AG04450 (cell line): ENCODE data around the gene HTR5A. TPM values are rescaled to one million over a fixed set of nuclear protein-coding genes. Genes with fewer than 3 reads are reported as not detected.

Experiments used
- CTCF ChIA-PET: fragments of 300-600, 350-600 bp; formaldehyde crosslinking; extraction: SDS; loops from one replicate; lab custom pipeline; 2022; ENCODE audit warnings: antibody characterized with exemption, inconsistent platforms; lab: Charles Lee
- POLR2A ChIA-PET: fragments of 350-600 bp; formaldehyde crosslinking; extraction: SDS; loops from one replicate; lab custom pipeline; 2021; ENCODE audit warnings: antibody characterized with exemption, inconsistent platforms; lab: Yijun Ruan, JAX
- DNase-seq: peaks from one replicate; pipeline ENCODE4 v3.0.0-alpha.2; 2011; ENCODE audit warnings: low read depth, low spot score
- H3K27ac ChIP-seq: one replicate; pipeline ENCODE4 v1.5.1; 2012; ENCODE audit warnings: low read depth, low read length, control low read depth
- H3K27me3 ChIP-seq: one replicate; pipeline ENCODE4 v1.6.0; 2012; ENCODE audit warnings: low read length; ENCODE audit not compliant: control insufficient read depth, insufficient read depth
- H3K4me3 ChIP-seq: 2 replicates; pipeline ENCODE4 v1.5.1; 2011; ENCODE audit warnings: mild to moderate bottlenecking, low read depth, low read length, control low read depth
- H3K9me3 ChIP-seq: 2 replicates; pipeline ENCODE4 v1.5.1; 2012; ENCODE audit warnings: low read length; ENCODE audit not compliant: control insufficient read depth, insufficient read depth
- CTCF ChIP-seq: IDR thresholded peaks from 2 replicates; pipeline ENCODE4 v1.5.1; 2011; ENCODE audit warnings: low read depth, low read length, control low read depth, inconsistent platforms
- polyA plus RNA-seq: library from polyadenylated mRNA; depleted of rRNA; stranded (reverse); fragments of >200 nt; gene quantifications from 2 replicates; pipeline ENCODE4 v1.2.3, GENCODE V29; 2011

The HTR5A gene
- polyA plus RNA-seq, 1 experiment: not detected

- Histone ChIP-seq H3K9me3 (no peaks in the 10 kb centered on the region; the same call in 1 of the 2 replicates), H3K4me3 (no peak overlapping the region), H3K27ac (no peak overlapping the region), H3K27me3 (no peaks in the 10 kb centered on the region)
- ChIA-PET CTCF (no interaction called here), POLR2A (no interaction called here)
- no peak for TF ChIP-seq CTCF
- DNase-seq: no peak
Observed at GRCh38 chr7:155097338-155097737, 27.2 kb downstream of the HTR5A start.

GRCh38 chr7:155103839-155104238 lies 33.7 kb downstream of the HTR5A start:
- Histone ChIP-seq H3K4me3 (no peak overlapping the region), H3K27ac (no peak overlapping the region), H3K27me3 (peaks cover 2% of the 10 kb centered on the region), H3K9me3 (no peaks in the 10 kb centered on the region)
- no peak for TF ChIP-seq CTCF
- no peak for DNase-seq
- ChIA-PET CTCF (no interaction called here), POLR2A (no interaction called here)

GRCh38 chr7:155104913-155105312 lies 34.8 kb downstream of the HTR5A start:
- Histone ChIP-seq H3K27me3 (peaks cover 2% of the 10 kb centered on the region), H3K4me3 (no peak overlapping the region), H3K9me3 (no peaks in the 10 kb centered on the region), H3K27ac (no peak overlapping the region)
- no peak for DNase-seq
- POLR2A ChIA-PET: no interaction called here
- no peak for TF ChIP-seq CTCF
- CTCF ChIA-PET: no interaction called here

GRCh38 chr7:155106356-155106755 lies 36.2 kb downstream of the HTR5A start:
- DNase-seq: no peak
- H3K4me3 ChIP-seq: no peak overlapping the region
- no peak overlapping the region for H3K27ac ChIP-seq
- CTCF ChIA-PET: no interaction called here
- H3K27me3 ChIP-seq: peaks cover 2% of the 10 kb centered on the region
- H3K9me3 ChIP-seq: no peaks in the 10 kb centered on the region
- POLR2A ChIA-PET: no interaction called here
- TF ChIP-seq CTCF: no peak

GRCh38 chr7:155107126-155107525 lies 37.0 kb downstream of the HTR5A start:
- Histone ChIP-seq H3K27ac (no peak overlapping the region), H3K27me3 (peaks cover 2% of the 10 kb centered on the region), H3K9me3 (no peaks in the 10 kb centered on the region), H3K4me3 (no peak overlapping the region)
- ChIA-PET CTCF (interaction anchor here (1.0 kb wide), 1 partner anchor 238 kb away, joined by 4 read pairs; no protein-coding TSS in a partner anchor), POLR2A (no interaction called here)
- TF ChIP-seq CTCF: no peak
- no peak for DNase-seq
